HG02763 (cell line): ENCODE measurements around the gene EGFR.

Source experiments
- ATAC-seq: cut with Tn5 transposase; IDR thresholded peaks from one replicate; pipeline ENCODE4 v1.9.1; 2021; ENCODE audit warnings: mild to moderate bottlenecking, moderate library complexity; ENCODE audit not compliant: unreplicated experiment

EGFR gene

GRCh38 chr7:55080000-55080623, 61.3 kb downstream of the EGFR start:
- ATAC-seq: no peak

GRCh38 chr7:55081068-55081467, 62.3 kb downstream of the EGFR start:
- no peak for ATAC-seq

- ATAC-seq: no peak
Observed at GRCh38 chr7:55081472-55082227, 62.8 kb downstream of the EGFR start.

GRCh38 chr7:55082228-55082603, 63.4 kb downstream of the EGFR start:
- no peak for ATAC-seq

GRCh38 chr7:55083206-55083605, 64.4 kb downstream of the EGFR start:
- no peak for ATAC-seq

- no peak for ATAC-seq
Observed at GRCh38 chr7:55084307-55084706, 65.5 kb downstream of the EGFR start.

GRCh38 chr7:55085511-55086412, 66.9 kb downstream of the EGFR start:
- ATAC-seq: peak; percentile 8

GRCh38 chr7:55086413-55087201, 67.8 kb downstream of the EGFR start:
- peak; percentile 75 for ATAC-seq

GRCh38 chr7:55087521-55087961, 68.7 kb downstream of the EGFR start:
- no peak for ATAC-seq

- no peak for ATAC-seq
Observed at GRCh38 chr7:55088107-55088506, 69.3 kb downstream of the EGFR start.

- ATAC-seq: no peak
Observed at GRCh38 chr7:55088620-55089019, 69.8 kb downstream of the EGFR start.

- ATAC-seq: no peak
Observed at GRCh38 chr7:55092186-55092974, 73.6 kb downstream of the EGFR start.

- ATAC-seq: no peak
Observed at GRCh38 chr7:55092975-55093373, 74.2 kb downstream of the EGFR start.

GRCh38 chr7:55093674-55094073, 74.9 kb downstream of the EGFR start:
- no peak for ATAC-seq

- no peak for ATAC-seq
Observed at GRCh38 chr7:55094092-55094690, 75.4 kb downstream of the EGFR start.

GRCh38 chr7:55095672-55096071, 76.9 kb downstream of the EGFR start:
- no peak for ATAC-seq

GRCh38 chr7:55096323-55096722, 77.5 kb downstream of the EGFR start:
- ATAC-seq: no peak

- no peak for ATAC-seq
Observed at GRCh38 chr7:55097100-55097499, 78.3 kb downstream of the EGFR start.

- no peak for ATAC-seq
Observed at GRCh38 chr7:55099066-55099820, 80.4 kb downstream of the EGFR start.
